B cell (primary cell): ENCODE data around the gene RSU1.

ENCODE experiments used
- CTCF ChIP-seq: fragments of 200-600 bp; IDR thresholded peaks from one replicate; pipeline ENCODE4 v1.8.0; 2022; ENCODE audit warnings: antibody characterized with exemption, mild to moderate bottlenecking
- EZH2 ChIP-seq: IDR thresholded peaks from 2 replicates; pipeline ENCODE4 v1.6.1; 2012; ENCODE audit warnings: borderline replicate concordance, low read depth, mild to moderate bottlenecking, moderate library complexity, low read length; ENCODE audit not compliant: insufficient read depth, poor library complexity, severe bottlenecking

DNA sequence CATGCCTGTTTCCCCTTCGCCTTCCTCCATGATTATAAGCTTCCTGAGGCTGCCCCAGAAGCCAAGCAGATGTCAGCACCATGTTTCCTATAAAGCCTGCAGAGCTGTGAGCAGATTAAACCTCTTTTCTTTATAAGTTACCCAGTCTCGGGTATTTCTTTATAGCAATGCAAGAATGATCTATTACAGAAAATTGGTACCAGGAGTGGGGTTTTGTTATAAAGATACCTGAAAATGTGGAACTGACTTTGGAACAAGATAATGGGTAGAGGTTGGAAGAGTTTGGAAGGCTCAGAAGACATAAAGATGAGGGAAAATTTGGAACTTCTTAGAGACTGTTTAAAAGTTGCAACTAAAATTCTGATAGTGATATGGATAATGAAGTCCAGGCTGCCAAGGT, 4.8 kb upstream of the RSU1 start:
- no peak for TF ChIP-seq CTCF
- no peak for TF ChIP-seq EZH2
